Fibroblast of upper back skin (primary cell): ENCODE measurements around the gene PLCXD1.
"Not testable (repeated sequence)": the region's sequence is repeated elsewhere in the genome, so short reads cannot be mapped to it uniquely, and the experiment has no call there.

Experiments used
- DNase-seq: peaks from one replicate; pipeline ENCODE4 v3.0.0-alpha.2; 2013

The PLCXD1 gene

GRCh38 chrX:295136-295535 lies 14.0 kb downstream of the PLCXD1 start:
- DNase-seq, result no peak

DNA sequence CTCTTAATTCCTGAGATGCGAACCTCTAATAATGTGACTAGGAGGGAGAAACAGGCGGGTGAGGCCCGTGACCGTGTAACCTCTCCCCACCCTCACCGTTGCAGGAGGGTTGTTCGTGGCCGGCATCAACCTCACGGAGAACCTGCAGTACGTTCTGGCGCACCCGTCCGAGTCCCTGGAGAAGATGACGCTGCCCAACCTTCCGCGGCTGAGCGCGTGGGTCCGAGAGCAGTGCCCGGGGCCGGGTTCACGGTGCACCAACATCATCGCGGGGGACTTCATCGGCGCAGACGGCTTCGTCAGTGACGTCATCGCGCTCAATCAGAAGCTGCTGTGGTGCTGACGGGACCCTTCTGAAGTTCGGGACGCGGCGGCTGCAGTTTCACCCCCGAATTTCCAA lies 17.8 kb downstream of the PLCXD1 start:
- DNase-seq, result no peak

DNA sequence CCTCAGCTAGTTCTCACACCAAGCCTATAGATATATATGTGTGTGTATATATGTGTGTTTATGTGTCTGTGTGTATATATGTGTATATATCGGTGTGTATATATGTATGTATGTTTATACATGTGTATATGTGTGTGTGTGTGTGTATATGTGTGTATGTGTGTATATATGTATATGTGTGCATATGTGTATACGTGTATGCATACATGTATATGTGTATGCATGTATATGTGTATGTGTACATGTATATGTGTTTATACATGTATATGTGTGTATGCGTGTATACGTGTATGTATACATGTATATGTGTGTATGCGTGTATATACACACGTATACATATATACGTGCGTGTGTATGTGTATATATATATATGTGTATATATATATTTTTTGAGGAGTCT lies 19.2 kb downstream of the PLCXD1 start:
- DNase-seq, result no peak

- DNase-seq, result no peak
These were observed 21.8 kb downstream of the PLCXD1 start for GRCh38 chrX:302975-303374.

- not testable (repeated sequence) for DNase-seq
These were observed 24.8 kb downstream of the PLCXD1 start for GRCh38 chrX:305781-306613.

- DNase-seq, result not testable (repeated sequence)
These were observed 25.6 kb downstream of the PLCXD1 start for GRCh38 chrX:306614-307251.

- DNase-seq, result no peak
These were observed 26.3 kb downstream of the PLCXD1 start for GRCh38 chrX:307261-308111.

DNA sequence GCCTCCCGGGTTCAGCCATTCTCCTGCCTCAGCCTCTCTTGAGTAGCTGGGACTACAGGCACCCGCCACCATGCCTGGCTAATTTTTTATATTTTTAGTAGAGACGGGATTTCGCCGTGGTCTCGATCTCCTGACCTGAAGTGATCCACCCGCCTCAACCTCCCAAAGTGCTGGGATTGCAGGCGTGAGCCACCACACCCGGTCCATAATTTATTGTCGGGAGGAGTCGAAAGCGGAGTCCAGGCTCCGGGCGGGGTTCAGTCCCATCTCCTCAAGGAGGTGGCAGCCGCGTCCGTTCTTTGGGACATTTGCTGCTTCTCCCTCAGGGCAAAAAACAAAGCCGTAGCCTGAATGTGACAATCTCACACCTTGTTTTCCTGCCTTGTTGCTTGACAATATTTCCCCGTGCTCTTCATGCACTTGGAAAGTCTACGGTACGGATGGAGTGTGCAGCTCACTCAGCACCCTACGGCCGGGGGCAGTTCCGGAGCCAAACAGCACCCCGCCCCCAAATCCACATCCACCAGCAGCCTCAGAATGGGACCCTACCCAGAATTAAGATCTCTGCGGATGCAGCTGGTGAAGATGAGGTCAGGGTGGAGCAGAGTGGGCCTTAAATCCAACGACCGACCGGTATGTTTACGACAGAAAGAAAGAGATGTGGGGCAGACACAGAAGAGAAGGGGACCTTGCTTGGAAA lies 27.8 kb downstream of the PLCXD1 start:
- no peak for DNase-seq

DNA sequence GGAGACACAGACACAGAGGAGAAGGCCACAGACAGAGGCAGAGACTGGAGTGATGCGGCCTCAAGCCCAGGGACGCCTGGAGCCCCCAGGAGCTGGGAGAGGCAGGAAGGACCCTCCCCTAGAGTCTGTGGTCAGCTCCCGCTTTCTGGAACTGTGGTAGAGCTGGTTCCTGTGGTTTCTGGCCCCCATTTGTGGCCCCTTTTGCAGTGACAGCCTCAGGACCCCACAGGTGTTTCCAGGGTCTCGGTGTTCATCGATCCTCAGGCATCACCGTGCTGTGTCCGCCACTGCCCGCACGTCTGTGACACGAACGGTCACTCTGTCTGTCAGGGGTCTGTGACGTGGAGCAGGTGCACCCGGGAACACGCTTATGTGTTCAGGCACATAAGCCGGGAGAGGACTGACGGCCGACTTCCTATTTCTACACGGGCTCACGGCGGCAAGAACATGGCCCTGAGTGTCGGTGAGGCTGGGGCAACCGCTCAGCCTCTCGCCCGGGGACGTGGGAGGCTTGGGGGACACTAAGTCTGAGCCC lies 29.5 kb downstream of the PLCXD1 start:
- no peak for DNase-seq

- DNase-seq, result no peak
These were observed 30.3 kb downstream of the PLCXD1 start for GRCh38 chrX:311156-312129.

- DNase-seq, result no peak
These were observed 31.6 kb downstream of the PLCXD1 start for GRCh38 chrX:312621-313331.

GRCh38 chrX:313546-313945 lies 32.4 kb downstream of the PLCXD1 start:
- DNase-seq, result no peak

DNA sequence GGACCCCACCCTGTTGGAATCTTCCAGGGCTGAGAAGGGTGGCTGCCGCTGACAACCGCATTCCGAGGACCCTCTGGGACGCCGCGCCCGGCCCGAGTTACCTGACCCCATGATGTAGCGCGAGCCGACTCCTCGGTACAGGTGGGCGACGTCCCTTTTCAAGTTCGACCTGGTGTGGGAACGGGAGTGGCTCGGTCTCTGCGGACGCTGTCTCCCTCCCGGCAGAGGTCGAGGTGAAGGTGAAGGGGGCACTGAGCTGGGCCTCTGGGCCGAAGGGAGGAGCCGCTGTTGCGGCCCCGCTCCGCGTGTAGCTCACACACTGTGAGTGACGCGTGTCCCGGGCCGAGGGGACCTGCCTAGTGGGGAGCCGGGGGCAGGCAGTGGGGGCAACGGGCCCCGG lies 32.9 kb downstream of the PLCXD1 start:
- no peak for DNase-seq

GRCh38 chrX:314781-315595 lies 33.8 kb downstream of the PLCXD1 start:
- no peak for DNase-seq

DNA sequence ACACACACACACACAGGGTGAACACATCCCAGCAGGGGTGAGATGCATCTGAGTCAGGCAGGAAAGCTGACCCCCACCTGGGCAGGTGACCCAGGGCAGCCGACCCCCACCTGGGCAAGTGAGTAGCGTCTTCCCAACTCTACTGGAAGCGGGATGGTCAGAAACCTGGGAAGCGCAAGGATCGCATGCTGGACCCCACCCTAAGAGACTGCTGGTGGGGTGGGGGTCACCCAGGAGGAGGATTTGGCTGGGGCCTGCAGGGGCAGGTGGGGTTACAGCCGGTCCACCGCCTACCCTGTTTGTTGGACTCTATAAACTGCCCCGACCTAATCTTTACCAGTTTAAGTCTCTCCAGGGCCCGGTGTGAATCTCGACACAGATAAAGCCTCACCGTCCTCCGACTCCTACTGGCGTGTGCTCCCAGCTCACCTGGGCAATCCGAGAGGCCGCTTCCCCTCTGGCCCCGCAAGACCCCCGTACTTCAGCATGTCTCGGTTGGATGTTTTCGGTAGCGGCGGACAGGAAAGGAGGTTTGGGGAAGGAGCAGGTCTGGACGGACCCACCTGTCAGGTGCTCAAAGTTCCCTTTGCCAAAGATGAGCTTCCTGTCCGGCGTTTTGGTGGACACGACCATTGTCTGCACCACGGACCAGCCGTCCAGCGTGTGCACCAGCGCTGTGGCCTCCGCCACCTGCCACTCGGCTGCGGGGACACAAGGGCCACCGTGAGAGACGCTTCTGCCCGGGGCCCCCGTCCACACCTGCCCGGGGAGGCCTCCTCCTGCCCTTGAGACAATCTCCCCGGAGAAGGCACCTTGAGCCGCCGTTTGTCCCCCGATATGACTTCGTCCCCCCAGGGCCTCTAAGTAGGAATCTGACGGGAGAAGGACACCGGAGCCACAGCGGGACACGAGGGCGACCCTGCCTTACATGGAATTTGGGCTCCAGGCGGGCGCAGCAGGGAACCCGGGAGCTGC lies 35.5 kb downstream of the PLCXD1 start:
- no peak for DNase-seq

- no peak for DNase-seq
These were observed 36.4 kb downstream of the PLCXD1 start for GRCh38 chrX:317424-318067.

DNA sequence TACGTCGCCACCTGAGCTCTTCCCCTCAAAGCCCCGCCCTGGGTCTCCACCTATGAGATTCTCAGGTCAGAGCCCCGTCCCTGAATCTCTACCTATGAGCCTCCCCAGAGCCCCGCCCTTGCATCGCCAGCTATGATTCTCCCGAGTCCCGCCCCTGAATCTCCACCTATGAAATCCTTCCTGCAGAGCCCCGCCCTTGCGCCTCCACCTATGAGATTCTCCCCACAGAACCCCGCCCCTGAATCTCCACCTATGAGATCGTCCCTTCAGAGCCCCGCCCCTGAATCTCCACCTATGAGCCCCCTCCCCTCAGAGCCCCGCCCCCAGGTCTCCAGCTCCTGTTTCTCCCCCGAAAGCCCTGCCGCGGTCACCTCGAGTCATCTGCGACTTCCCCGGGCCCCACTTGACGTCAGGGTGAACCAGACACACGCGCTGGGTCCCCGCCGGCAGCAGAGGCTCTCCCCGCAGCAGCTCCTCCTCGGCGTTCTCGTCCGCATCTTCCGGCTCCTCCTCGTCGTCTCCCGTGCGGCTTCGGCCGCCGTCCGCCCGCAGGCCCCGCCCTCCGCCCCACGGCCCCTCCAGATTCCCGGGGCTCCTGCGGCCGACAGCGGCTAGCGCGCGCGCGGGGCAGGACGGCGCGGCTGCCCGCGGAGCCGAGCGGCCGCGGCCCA lies 37.0 kb downstream of the PLCXD1 start:
- DNase-seq, result peak; percentile 98
